GM03348 (cell line): ENCODE results near the gene WRAP53.

Experiments
- DNase-seq: peaks from one replicate; pipeline ENCODE4 v3.0.0; 2012; ENCODE audit warnings: low spot score

Gene WRAP53

DNA sequence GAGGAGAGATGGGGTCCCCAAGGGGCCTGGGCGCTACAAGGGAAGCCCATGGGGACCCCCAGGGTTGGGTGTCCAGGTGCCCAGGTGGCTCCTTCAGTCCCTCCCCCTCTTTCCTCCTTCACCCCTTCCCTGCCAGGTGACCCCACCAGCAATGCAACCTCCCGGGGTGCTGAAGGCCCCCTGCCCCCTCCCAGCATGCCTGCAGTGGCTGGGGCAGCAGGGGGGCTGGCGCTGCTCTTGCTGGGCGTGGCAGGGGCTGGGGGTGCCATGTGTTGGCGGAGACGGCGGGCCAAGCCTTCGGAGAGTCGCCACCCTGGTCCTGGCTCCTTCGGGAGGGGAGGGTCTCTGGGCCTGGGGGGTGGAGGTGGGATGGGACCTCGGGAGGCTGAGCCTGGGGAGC lies 20.8 kb downstream of the WRAP53 start:
- DNase-seq: no peak

DNA sequence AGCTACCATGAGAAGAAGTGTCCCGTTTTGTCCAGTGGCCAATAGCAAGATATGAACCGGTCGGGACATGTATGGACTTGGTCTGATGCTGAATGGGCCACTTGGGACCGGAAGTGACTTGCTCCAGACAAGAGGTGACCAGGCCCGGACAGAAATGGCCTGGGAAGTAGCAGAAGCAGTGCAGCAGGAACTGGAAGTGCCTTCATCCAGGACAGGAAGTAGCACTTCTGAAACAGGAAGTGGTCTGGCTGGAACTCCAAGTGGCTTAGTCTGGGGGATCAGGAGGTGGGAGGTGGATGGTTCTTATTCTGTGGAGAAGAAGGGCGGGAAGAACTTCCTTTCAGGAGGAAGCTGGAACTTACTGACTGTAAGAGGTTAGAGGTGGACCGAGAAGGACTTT lies 22.0 kb downstream of the WRAP53 start:
- DNase-seq: no peak

DNA sequence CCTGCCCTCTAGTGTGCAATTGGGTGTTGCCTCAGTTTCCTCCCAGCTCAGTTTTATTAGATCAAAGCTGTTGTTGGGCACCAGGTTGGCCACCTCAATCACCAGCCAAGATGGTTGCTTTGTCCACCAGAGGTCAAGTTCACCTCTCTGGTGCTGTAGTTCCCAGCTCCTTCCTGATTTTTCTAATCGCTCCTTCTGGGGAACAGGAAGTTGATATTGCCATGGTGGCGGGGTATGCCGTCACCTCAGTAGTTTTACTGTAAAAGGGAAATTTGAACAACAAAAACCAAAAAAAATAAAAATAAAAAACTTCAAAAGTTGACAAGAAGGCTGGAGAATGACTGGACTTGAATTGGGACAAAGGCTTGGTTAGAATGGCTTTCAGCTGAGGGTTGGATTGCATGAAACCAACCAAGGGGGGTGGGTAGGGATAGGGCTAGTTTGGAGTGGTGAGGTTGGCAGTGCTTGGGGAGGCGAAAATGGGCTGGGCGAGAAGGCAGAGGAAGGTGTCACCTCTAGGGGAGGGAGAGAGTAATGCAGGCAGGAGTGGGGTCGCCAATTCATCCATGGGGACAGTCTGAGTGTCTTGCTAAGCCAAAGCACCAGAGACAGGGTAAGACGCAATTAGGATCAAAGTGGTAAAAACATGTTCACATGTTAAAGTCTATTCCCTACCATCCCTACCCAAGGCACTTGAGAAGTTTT lies 22.9 kb downstream of the WRAP53 start:
- no peak for DNase-seq

DNA sequence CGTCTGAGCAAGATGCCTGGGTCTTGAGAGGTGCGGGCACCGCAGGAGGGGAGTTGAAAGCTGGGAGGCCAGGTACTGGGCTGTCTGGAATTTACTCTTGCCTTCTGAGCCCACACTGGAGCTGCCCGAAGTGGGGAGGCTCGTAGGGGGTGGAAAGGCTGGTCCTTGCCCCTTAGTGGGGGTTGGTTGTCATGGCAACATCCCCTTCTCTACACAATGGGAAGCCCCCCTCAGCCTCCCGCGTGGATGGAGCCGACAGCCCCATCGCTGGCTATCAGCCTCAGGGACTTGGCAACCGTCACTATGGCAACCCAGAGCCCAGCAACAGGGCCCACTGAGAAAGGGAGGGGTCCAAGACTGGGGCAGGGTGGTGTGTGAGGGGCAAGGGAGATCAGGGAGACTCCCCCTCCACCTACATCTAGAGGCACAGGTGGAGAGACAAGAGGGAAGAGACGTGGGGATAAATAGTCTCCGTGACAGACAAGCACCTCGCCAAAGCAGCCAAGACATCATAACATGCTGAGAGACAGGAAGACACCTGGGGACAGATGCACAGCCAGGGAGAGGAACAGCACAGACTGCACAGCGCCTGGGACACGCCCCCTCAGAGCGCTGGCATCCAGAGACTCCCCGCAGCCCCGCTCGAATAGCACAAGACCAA lies 24.0 kb downstream of the WRAP53 start:
- no peak for DNase-seq

DNA sequence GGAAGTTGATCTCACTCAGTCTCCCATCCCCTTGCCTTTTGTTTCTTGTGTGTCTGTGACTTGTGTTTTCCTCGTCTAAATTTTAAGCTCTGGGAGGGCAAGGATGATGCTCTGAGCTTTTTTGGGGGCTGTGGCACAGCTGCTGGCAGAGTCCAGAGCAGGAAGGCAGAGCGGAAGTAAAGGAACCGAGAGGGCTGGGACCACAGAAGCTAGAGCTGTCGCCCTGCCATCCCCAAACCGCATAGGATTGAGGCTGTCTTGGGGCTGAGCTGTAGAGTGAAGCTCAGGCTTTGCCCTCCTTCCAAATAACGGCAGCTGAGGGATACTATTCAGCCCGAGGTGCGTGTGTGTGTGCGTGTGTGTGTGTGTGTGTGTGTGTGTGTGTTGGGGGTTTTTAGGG lies 25.5 kb downstream of the WRAP53 start:
- no peak for DNase-seq

DNA sequence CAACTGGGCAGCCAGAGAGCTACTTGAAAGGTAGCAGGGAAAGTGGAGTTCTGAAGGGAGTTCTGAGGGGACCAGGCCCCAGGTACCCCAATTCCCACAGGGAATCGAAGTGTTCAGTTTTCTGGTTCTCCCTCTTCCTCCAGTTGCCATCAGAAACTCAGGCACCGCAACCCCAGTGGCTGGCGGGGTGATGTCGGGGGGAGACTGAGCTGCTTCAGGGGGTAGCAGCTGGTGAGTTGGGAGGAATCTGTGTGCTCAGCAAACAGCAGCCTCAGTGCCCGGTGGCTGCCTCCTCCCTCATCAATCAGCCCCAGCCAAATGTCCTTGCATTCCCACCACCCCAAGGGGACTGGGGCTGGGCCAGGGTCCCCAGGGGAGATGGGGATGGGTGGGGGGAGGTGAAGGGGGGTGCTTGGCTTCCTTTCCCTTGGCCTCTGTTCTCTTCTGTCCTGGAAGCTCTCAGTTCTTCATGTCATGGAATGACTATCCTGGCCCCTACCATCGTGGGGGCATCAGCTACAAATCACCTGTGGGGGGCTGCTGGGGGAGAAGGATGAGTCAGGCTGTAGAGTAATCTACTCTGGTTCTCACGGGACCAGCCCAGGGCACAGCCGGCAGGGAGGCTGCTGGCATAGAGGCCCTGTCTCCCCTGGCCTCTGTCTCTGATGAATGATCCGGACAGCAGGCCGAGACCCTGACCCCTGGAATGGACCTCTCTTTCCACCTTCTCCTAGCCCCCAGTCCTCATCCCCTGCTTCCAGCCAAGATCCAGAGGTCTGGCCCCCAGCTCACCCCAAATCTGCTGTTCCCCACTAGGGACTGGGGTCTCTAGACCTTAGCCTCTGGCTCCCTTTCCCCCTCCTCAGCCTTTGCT lies 26.7 kb downstream of the WRAP53 start:
- DNase-seq: no peak

DNA sequence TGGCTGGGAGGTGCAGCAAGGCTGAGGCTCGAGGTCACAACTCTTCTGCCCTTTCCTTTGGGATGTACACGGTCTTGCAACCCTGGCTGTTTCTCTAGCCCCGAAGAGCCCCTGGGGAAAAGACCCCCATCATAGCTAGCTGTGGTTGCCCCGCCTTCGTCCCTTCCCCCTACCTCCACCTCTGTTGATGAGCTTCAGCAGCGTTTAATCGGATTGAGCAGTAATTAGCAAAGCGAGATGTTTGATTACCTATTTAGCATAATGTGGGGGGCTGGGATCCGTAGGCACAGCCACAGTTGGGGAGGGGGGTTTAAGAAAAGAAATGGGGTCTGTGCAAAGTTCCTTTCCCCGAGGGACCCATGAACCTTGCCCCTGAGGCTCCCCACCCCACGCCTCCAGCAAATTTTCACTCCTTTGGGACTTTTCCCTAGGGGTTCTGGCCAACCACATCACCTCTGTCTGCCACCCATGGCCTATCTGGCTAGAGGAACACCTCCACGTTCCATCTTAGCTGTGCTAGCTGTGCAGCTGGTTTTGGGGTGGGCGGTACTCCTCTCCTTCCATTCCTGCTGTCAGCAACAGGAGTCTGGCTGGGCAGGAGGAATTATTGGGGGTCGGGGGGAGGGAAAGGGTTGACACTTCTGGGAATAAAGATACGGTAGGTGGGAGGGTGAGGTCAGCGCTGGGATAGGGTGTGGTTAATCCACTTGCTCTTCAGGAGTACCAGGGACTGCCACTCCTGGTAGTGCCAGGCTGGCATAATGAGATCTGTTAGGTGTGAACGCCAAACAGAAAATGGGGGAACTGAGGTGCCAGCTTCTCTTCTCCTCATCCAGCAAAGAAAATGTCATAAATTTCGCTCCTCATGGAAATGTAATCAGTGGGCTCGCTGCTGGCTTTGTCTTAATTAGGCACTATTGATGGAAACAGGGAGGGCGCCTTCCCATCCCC lies 27.9 kb downstream of the WRAP53 start:
- no peak for DNase-seq

DNA sequence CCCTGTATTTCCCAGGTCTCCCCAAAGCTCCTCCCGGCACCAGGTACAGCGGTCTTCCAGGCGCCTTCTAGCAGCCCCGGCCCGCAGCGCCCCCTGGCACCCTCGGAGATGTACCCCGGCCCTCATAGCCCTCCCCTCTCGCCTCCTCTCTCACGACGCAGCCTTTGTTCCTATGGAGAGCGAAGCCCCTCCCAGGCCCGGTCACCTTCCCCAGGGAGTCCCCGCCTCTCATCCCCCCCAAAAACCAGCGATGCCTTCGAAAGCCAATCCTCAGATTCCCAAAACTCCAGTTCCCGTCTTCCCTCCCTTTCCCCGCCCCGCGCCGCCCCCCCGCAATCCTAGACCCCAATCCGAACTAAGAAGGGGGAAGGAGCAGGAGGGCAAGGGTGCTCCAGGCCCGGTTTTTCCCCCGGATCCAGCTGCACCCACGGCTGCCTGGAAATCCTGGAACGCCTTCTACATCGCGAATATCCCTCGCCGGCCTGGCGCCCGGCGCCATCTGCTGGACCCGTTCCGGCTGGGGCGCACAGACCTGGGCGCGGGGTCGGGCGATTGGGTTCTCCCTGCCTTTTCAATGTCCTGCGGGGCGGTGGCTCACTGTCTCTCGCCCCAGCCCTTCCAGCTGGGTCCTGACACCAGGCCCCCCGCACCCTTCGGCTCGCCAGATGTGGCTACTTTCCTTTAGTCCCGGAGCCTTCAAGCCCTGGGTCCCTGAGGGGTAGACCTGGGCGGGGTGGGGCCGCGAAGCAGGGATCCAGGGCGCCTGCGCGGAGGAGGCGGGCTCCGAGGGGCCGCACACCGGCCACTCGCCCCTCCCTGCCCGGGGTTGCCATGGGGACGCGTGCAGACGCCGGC lies 28.9 kb downstream of the WRAP53 start, which contains the start of gene DNAH2:
Gene DNAH2 (plus strand): TSS at position 844 of the 855 bp plus-strand sequence. CDS start 1,991 bp downstream, outside the sequence.
- peak; percentile 94 for DNase-seq

DNA sequence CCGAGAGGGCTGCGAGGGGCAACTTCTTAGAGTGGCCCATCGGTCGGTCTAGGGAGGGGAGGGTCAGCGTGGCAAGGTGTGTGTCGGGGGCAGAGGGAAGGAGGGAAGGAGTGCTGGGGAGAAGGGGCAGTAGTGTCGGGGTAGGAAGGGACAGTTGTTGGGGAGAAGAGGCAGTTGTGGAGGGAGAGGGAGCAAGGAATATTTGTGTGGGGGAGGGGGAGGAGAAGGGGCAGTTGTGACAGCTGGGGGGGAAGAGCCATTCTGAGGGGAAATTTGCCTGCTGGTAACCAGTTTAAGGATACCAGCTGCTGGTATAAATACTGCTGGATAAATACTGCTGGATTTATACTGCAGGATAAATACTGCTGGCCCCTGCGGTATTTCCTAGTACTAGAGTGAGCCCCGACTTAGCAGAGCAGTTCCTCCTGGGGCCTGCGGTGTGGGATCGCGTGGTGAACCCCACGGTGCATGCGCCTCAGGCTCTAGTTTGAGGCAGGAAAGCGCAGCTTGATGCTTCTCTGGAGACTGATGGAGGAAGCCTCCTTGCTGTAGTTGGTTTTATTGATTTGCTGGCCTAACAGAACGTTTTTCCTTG lies 29.6 kb downstream of the WRAP53 start:
- no peak for DNase-seq

DNA sequence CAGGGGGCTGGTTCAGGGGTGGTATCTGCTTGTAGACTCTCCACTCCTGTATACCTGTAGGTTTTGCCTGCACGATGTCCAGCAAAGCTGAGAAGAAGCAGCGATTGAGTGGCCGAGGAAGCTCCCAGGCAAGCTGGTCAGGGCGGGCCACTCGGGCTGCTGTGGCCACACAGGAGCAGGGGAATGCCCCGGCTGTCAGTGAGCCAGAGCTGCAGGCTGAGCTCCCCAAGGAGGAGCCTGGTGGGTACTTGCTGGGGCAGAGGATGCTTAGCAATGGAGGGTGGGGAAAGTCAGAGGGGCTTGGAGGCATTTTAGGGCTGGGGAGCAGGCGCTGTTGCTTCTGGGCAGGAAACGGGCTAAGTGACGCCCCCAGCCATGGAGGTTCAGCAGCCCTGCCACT lies 31.4 kb downstream of the WRAP53 start:
- no peak for DNase-seq

DNA sequence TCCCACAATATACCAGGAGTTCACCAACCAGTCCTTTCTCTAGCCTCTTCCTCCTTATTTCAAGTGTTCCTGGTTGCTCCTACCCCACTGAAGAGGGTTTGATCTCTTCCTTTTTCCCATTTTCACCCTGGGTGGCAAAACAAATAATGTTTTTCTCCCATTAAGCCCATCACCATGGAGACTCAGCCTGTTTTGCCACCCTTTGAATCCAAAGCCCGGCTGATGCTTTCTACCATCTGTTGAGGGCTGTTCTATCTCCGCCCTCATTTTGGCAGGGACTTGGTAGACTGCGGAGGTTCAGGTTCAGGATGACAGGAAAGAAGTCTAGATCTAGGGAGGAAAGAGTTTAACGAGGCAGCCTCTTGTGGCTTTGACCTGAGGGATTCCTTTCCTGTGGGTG lies 31.8 kb downstream of the WRAP53 start:
- no peak for DNase-seq

DNA sequence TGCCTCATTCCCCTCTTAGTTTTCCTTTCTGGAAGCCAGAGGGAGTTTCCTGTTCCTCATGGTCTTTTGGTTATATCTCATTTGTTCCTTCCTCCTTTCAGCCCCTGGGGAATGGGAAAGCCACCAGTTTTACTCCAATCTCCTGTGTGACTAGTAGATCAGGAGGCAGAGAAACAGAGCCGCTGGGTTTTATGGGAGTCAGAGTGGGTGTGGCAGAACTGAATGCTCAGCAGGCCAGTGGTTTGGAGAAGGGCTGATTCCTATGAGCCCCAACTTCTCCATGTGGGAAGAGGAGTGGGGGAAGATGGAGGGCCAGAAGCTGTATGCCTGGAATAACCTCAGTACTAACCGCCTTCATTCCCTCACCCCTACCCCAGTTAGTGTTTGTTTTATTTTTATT lies 33.3 kb downstream of the WRAP53 start:
- DNase-seq: no peak

DNA sequence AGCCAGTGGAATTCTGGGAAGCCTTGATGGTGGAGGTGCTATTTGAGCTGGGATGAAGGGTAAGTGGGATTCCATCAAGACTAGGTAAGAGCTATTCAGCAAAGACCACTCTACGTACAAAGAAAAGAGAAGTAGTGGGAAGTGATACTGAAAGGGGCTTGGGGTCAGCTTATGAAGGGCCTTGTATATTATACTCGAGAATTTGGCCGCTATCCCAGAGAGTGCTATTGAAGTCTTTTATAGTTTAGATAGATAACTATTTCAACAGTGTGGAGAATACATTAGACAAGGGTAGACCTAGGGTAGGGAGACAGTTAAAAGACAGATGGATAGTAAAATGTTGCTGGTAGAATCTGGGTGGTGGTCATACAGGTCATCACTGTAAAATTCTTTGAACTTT lies 39.6 kb downstream of the WRAP53 start:
- DNase-seq: no peak

DNA sequence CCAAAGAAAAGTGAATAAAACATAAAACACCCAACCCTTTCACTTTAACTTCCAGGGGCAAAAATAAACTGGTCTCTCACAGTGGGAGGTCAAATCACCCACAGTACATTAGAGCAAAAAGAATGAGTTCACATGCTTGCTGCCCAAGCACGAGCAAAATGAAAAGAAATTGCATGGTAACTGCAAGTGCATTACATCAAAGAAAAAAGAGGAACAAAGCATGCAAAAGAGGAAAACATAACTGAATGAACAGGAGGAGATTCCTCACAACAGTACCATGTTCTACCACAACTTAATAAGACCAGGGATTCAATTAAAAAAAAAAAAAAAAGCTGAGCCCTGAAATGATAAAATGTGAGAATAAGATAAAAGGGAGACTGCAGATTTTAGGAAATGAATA lies 41.5 kb downstream of the WRAP53 start:
- DNase-seq: no peak

DNA sequence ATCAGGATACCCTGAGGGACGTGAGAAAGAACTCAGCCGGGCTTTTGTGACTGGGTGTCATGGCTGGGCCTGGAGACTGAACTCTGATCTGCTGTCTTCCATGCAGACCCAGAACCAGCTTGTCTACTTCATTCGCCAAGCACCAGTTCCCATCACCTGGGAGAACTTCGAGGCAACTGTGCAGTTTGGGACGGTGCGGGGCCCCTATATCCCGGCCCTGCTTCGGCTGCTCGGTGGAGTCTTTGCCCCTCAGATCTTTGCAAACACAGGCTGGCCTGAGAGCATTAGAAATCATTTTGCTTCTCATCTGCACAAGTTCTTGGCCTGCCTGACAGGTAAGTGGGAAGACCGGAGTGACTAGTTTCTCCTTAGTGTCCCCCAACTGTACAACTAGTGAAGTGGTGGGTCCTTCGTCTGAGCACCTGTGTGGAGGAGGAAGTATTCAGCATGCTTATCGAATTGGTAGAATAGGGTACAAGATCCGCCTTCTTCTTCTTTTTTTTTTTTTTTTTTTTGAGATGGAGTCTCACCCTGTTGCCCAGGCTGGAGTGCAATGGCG lies 44.8 kb downstream of the WRAP53 start:
- no peak for DNase-seq

DNA sequence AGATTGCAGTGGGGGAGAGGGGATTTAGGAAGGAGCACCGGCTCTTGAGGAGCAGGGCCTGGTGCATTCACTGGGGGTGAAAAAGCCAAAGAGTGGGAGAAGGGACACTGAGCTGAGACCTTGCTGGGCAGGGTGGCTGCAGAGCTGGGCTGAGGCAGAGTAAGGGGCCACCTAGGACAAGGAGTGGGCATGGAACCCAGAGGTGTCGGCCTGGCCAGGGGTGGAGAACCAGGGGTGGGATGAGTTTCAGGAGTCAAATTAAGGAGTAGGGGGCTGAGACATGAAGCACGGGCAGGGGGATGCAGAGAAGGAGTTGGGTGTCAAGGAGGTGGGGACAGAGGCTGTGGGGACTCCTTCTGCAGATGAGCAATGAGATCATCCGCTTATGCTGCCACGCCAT lies 49.3 kb downstream of the WRAP53 start:
- DNase-seq: no peak

DNA sequence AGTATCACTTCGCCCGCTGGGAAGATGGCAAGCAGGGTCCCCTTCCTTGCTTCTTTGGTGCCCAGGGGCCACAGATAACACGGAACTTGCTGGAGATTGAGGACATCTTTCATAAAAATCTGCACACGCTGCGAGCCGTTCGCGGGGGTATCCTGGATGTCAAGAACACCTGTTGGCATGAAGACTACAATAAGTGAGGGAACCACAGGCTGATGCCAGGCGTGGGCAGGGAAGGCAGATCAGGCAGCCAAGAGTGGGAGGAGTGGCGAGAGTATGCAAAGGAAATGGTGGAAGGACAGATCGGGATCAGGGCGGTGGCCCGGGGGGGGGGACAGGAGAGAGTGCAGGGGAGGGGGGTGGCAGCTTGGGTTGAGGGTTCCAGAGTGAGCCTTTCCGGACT lies 51.5 kb downstream of the WRAP53 start:
- DNase-seq: no peak

DNA sequence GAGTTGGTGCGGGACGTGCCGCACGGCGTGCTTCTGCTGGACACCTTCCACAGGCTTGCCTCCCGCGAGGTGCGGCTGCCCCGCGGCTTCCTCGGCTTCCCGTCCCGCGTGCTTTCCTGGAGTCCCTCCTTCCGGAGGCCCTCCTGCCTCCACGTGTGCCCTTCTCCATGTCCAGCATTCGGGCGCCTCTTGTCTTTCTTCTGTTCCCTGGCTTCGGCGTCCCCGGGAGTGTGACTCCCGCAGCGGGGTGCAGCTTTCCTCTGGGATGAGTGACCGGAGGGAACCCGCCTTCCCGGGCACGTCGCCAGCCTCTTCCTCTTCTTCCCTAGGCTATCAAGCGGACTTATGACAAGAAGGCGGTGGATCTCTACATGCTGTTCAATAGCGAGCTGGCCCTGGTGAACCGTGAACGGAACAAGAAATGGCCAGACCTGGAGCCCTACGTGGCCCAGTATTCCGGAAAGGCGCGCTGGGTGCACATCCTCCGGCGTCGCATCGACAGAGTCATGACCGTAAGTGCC lies 52.3 kb downstream of the WRAP53 start:
- DNase-seq: no peak

DNA sequence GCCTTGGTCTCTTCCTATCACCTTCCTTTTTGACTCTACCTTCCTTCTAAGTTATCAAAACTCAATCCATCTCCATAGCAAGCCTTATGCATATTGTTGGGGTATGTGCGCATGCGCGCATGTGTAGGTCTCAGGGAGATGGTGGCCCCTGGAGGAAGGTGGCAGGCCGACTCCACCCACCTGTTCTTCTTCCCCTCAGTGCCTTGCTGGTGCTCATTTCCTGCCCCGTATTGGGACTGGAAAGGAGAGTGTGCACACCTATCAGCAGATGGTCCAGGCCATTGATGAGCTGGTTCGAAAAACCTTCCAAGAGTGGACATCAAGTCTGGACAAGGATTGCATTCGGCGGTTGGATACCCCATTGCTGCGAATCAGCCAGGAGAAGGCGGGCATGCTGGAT lies 54.5 kb downstream of the WRAP53 start:
- DNase-seq: no peak

DNA sequence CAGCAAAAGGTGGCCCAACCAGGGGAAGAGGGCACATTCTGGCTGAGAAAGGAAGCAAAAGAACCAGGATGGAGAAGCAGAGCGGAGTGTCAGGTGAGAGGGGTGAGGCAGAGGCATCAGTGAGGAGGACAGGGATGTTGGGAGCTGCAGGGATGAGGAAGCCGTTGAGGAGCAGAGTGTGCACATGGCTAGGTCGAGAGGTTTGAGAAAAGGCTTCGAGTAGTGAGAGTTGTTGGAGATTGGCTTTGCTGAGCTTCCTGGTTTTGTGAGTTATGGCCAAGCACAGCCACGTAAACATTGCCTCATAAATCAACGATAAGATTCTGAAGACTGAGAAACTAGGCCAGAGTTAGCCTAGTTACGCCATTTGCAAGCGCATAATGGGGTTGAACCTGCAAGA lies 56.1 kb downstream of the WRAP53 start:
- DNase-seq: no peak
